GM04503 (cell line): Measurements from ENCODE around the gene TNRC6B.
A peak's percentile ranks its signal among the peaks of the same experiment; 100 is the strongest.
"Not testable (repeated sequence)": the region's sequence is repeated elsewhere in the genome, so short reads cannot be mapped to it uniquely, and the experiment has no call there.

Experiments
- DNase-seq: peaks from one replicate; pipeline ENCODE4 v3.0.0-alpha.2; 2012; ENCODE audit warnings: low read depth

The TNRC6B gene

DNA sequence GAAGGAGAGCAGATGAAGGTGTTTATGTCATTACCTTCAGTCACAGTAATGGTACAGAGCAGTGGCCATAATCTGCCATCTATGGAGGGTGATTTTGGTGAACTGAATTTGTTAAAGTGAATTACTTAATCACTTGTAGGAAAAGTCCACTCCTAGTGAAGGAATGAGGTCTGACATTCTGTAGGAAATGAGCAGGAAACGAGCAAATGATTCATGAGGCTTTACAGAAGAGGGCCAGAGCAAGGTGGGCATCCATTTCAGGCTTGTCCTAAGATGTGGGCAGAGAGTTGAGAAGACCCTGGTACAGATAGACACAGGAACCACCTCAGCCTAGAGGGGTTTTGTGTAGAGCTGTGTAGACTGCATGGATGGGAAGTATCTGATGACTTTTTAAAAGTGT, 186.7 kb downstream of the TNRC6B start:
- DNase-seq, result no peak

DNA sequence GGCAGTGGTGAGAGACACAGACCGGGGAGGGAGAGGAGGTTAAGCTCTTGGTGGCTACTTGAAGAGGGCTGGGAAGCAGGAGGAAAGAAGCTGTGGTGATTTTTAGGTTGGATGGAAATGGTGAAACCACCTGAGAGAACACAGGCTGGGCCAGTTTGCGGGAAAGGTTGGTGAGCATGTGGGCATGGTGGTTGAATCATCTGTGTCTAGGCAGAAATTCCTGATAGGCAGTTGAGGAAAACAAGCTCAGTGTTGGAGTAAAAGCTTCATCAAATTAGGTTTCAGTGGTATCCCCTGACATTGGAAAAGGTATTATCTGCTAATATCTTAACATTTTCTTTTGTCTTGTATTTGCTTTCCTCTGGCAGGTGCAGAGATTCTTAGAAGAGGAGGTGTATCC, 188.3 kb downstream of the TNRC6B start:
- no peak for DNase-seq

DNA sequence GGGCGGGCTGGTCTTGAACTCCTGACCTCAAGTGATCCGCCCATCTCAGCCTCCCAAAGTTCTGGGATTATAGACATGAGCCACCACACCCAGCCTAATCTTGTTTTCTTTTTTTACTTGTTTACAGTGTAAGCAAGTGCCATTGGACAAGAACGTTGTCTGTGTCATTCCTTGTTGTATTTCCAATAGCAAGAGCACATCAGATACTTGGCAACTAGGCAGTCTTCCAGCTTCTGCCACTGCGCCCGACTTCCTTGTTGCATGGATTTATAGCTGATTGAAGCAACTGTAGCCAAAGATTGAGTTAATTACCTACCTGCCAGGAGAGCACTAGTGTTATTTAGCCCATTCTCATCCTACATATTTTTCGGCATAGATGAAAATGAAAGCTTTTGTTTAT, 189.6 kb downstream of the TNRC6B start:
- DNase-seq, result no peak

DNA sequence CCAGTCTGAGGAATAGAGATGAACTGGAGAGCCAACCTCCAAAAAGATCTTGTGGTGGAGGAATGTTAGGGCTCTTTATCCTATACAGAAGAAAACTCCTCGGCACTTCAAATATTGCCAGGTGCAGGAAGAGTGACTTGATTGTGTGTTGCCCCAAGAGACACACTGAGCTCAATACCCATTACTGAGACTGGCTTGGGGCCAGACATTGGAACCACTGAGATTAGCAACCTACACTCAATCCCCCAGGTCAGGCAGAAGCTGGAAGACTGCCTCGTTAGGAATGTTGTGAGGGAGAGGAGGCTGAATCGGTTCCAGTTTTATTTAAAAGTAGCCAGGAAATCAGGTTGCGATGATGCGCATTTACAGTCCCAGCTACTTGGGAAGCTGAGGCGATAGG, 190.3 kb downstream of the TNRC6B start:
- no peak for DNase-seq

DNA sequence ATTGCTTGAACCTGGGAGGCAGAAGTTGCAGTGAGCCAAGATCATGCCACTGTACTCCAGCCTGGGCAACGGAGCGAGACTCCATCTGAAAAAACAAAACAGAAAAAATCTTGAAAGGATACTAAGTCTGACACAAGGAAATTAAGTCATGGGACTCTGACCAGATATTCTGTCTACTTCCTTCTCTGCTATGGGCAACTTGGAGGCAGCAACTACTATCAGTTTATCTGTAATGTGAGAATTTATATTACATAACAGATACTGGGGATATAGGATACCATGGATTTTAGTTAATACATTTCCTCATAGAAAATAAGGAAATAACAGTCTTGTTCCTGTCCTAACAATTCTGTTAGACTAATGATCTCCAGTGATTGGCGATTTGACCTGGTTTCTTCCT, 191.1 kb downstream of the TNRC6B start:
- no peak for DNase-seq

DNA sequence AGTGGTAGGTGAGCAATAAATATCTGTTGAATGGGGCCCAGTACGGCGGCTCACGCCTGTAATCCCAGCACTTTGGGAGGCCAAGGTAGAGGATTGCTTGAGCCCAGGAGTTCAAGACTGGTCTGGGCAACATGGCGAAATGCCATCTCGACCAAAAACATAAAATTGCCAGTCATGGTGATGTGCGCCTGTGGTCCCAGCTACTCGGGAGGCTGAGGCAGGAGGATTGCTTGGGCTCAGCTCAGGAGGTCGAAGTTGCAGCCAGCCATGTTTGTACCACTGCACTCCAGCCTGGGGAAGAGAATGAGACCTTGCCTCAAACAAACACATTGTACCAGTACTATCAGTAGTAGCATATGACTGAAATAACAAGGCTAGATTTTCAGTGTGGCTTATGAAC, 196.8 kb downstream of the TNRC6B start:
- no peak for DNase-seq

DNA sequence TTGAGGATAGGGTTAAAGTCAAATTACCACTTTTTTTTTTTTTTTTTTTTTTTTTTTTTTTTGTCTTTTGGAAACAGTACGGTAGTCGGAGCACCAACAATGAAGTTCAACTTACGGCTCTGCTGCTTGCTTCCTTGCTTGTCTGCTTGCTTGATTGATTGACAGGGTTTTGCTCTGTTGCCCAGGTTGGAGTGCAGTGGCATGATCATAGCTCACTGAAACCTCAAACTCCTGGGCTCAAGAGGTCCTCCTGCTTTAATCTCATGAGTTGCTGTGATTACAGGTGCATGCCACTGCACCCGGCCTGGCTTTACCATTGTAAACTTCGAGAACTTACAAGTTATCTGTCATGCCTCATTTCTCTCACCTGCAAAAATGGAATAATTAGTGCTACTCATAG, 198.4 kb downstream of the TNRC6B start:
- no peak for DNase-seq

DNA sequence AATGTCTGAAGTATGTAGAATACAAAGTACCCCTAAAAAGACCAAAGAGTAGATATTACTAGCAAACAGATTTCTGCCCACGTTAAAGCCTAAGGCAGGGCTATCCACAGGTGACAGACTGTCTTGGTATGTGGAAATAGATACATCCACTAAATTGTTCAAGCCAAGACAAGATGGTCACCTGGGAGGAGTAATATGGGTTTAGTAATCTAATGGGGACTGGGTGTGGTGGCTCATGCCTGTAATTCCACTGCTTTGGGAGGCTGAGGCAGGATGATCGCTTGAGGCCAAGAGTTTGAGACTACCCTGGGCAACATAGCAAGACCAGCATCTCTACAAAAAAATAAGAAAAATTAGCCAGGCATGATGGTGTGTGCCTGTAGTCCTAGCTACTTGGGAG, 200.2 kb downstream of the TNRC6B start:
- DNase-seq, result no peak

DNA sequence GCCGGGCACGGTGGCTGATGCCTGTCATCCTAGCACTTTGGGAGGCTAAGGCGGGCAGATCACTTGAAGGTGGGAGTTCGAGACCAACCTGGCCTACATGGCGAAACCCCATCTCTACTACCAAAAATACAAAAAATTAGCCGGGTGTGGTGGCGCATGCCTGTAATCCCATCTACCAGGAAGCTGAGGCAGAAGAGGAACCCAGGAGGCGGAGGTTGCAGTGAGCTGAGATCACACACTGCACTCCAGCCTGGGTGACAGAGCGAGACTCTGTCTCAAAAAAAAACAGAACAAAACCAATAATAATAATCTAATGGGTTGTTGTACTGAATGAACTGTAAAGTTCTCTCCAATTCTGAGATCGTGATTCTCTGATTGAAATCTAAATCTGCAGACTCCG, 200.7 kb downstream of the TNRC6B start:
- DNase-seq, result not testable (repeated sequence)

DNA sequence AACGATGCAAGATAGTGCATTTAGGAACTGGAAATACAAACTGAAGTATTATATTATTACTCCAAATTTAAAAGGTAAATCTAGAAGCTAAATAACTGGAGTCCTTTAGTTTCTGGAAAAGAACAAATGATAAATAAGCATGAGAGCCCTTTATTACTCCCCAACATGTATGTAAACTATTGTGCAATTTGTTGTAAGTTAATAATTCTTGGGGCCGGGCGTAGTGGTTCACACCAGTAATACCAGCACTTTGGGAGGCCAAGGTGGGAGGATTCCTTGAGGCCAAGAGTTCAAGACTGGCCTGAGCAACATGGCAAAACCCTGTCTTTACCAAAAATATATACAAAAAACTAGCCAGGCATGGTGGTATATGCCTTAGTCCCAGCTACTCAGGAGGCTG, 203.7 kb downstream of the TNRC6B start:
- no peak for DNase-seq

DNA sequence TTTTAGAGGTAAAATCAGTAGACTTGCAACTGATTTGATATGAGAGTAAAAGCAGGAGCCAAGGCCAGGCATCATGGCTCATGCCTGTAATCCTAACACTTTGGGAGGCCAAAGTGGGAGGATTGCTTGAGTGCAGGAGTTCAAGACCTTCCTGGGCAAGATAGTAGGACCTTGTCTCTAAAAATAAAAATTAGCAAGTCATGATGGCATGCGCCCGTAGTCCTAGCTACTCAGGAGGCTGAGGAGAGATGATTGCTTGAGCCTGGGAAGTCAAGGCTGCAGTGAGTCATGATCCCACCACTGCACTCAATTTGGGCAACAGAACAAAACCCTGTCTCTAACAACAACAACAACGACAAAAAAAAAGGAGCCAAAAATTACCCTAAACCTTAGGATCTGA, 206.2 kb downstream of the TNRC6B start:
- peak; percentile 61 for DNase-seq

DNA sequence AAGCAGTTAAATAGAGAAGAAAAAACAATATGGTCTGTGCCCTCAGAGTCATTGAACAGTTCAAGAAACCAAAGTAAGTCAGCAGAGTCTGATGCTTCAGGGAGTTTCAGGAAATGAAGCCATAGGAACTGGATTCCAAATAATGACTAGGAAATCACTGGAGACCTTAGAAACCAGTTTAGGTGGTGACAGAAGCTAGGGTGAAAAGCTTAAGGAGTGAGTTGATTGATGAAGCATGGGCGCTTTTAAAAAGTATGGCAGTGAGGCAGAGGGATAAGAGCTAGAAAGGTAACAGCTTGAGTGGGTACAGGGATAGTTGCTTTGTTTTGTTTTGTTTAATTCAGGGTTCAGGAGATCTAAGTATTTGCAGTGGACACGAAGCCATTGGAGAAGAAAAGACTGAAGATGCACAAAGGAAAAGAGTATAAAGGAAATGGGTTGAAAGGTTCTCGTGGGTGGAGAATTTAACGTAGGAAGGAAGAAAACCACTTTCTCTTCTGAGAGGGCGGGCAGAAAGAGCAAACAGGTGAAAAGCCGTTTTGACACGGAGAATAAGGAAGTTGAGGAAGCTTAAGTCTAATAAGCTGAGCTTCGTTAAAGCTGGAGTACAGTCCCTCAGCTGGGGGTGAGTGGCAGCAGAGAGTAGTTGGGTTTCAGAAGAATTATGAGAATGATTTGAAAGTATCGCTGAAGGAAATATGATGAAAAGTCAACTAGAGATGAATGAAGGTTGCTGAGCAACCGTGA, 207.5 kb downstream of the TNRC6B start:
- DNase-seq, result no peak
